Prostate gland (tissue), 2 donors: ENCODE results near the gene GPR42.

Experiments
- POLR2A ChIP-seq: fragments of 450-650 bp; IDR thresholded peaks from one replicate; pipeline ENCODE4 v1.6.1; 2016; ENCODE audit warnings: antibody characterized with exemption, mild to moderate bottlenecking
- TF ChIP-seq, protein P1 (sequence below), 4 experiments: fragments of 200-600 bp in 2 of 4; fragments of 450-650 bp in 2 of 4; sonication (generic) in 2 of 4; IDR thresholded peaks; 1 replicate in 3 of 4; 2 replicates in 1 of 4; pipeline ENCODE4 v1.5.1; 2016 to 2019; ENCODE audit warnings: antibody characterized with exemption in 4 of 4, mild to moderate bottlenecking in 2 of 4, moderate library complexity in 2 of 4

- TF ChIP-seq, protein P1, sequence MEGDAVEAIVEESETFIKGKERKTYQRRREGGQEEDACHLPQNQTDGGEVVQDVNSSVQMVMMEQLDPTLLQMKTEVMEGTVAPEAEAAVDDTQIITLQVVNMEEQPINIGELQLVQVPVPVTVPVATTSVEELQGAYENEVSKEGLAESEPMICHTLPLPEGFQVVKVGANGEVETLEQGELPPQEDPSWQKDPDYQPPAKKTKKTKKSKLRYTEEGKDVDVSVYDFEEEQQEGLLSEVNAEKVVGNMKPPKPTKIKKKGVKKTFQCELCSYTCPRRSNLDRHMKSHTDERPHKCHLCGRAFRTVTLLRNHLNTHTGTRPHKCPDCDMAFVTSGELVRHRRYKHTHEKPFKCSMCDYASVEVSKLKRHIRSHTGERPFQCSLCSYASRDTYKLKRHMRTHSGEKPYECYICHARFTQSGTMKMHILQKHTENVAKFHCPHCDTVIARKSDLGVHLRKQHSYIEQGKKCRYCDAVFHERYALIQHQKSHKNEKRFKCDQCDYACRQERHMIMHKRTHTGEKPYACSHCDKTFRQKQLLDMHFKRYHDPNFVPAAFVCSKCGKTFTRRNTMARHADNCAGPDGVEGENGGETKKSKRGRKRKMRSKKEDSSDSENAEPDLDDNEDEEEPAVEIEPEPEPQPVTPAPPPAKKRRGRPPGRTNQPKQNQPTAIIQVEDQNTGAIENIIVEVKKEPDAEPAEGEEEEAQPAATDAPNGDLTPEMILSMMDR (IDR thresholded peaks at IDR 0.05) = no peak
- TF ChIP-seq POLR2A = no peak
Measured at GRCh38 chr19:35355791-35356460, 14.9 kb upstream of the GPR42 start.
